Lower leg skin (tissue), 4 donors: ENCODE measurements around the gene ZNF507. TPM values are rescaled to one million over a fixed set of nuclear protein-coding genes. Genes with fewer than 3 reads are reported as not detected.

Experiments used
- DNase-seq, 2 donors: peaks; one replicate each; pipeline ENCODE4 v3.0.0-alpha.2; 2019; ENCODE audit warnings: low spot score in 2 of 2
- H3K4me3 ChIP-seq: fragments of 200-600 bp; sonication (generic); 2 replicates; pipeline ENCODE4 v1.5.1; 2017; ENCODE audit warnings: mild to moderate bottlenecking, low read depth; ENCODE audit not compliant: poor library complexity, severe bottlenecking
- POLR2A ChIP-seq, 2 donors: fragments of 450-650 bp; IDR thresholded peaks; one replicate each; pipeline ENCODE4 v1.6.1; 2016 to 2017; ENCODE audit warnings: antibody characterized with exemption in 2 of 2, mild to moderate bottlenecking in 1 of 2, moderate library complexity in 1 of 2
- WGBS, 2 donors: methylation state at CpG; one replicate each; pipeline ENCODE4 v1.1.5; 2018; 5-methylcytosine and 5-hydroxymethylcytosine counted together
- intact Hi-C: fragments of 100-400 bp; cut with DNase I; formaldehyde crosslinking; loops from one replicate; pipeline ENCODE4 v1.15.0; 2023; ENCODE audit warnings: low total_unique reads
- total RNA-seq, 4 donors: library from RNA; depleted of rRNA; stranded (reverse); fragments of >200 nt; gene quantifications; one replicate each; pipeline ENCODE4 v1.1.0, GENCODE V29; 2016
- TF ChIP-seq, protein P1 (sequence below), 3 donors: fragments of 450-650 bp; IDR thresholded peaks; one replicate each; pipeline ENCODE4 v1.5.1; 2016; ENCODE audit warnings: antibody characterized with exemption in 3 of 3, mild to moderate bottlenecking in 3 of 3, moderate library complexity in 2 of 3

The ZNF507 gene
- total RNA-seq, 4 donors from 2014 or later, result 9.5 to 15.1 (median 13.1) TPM

DNA sequence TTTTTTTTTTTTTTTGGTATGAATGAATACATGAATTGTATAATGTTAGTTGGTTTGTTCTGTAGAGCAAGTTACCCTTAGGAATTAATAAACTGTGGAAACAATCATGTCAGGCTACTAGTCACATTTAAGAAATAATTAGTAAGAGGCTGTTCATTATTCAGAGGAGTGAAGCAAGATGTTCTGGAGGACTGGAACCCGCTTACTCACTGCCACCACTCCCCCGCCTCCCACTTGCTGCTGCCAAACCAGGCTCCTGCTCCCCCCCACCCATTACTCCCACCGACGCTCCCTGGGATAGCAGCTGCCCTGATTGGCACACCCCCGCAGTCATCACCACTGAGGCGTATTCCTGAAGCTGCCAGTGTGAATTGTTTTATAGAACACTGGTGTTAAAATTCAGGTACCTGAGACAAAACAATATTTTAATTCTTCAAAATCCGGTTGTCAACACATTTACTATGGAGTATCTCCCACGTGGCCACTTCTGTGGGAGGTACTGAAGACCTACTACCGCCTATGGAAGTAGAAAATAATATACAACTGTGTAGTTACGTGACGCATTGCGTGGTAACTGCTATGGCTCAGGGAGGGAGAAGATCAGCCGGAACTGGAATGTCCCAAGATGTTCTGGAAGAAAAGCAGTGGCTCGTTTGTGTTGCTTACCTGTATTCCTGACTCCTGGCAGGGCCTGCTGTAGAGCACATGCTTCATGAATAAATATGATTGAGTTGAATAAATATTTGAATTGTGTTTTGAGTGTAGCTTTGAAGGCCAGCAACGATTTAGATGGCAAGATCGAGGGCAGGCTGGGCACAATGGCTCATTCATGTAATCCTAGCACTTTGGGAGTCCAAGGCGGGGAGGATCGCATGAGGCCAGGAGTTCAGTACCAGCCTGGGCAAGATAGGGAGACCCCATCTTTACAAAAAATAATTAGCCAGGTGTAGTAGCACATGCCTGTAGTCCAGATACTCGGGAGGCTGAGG is 61.9 kb downstream of the ZNF507 start:
- peak in 1 of 2 donors; percentile 90 for DNase-seq
- no peak for TF ChIP-seq POLR2A (IDR thresholded peaks at IDR 0.05)
- TF ChIP-seq, protein P1, sequence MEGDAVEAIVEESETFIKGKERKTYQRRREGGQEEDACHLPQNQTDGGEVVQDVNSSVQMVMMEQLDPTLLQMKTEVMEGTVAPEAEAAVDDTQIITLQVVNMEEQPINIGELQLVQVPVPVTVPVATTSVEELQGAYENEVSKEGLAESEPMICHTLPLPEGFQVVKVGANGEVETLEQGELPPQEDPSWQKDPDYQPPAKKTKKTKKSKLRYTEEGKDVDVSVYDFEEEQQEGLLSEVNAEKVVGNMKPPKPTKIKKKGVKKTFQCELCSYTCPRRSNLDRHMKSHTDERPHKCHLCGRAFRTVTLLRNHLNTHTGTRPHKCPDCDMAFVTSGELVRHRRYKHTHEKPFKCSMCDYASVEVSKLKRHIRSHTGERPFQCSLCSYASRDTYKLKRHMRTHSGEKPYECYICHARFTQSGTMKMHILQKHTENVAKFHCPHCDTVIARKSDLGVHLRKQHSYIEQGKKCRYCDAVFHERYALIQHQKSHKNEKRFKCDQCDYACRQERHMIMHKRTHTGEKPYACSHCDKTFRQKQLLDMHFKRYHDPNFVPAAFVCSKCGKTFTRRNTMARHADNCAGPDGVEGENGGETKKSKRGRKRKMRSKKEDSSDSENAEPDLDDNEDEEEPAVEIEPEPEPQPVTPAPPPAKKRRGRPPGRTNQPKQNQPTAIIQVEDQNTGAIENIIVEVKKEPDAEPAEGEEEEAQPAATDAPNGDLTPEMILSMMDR (IDR thresholded peaks at IDR 0.05), result no peak
- 63 to 66% methylated on average over 19 of the region's 19 CpGs for WGBS, 2 donors
- H3K4me3 ChIP-seq, result no peak overlapping the region
- intact Hi-C loops, result no loop called here

DNA sequence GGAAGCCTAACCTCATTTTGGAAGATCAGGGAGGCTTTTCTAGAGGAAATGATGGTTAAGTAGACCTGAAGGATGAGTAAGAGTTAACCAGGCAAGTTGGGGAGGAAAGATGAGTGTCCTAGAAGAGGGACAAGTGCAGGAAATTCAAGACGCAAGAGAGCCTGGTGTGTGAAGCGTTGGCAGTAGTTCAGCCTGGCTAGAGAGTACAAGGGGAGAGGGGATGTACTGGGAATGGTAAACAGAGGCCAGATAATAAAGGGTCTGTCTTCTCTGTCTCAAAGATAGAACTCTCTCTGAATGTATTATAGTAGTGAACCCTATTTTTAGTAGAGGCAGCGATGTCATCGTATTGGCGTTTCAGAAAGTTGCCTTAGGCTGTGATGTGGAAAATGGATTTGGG is 69.8 kb downstream of the ZNF507 start:
- H3K4me3 ChIP-seq, result no peak overlapping the region
- intact Hi-C loops, result no loop called here
- no peak for TF ChIP-seq POLR2A (IDR thresholded peaks at IDR 0.05)
- TF ChIP-seq, protein P1 (IDR thresholded peaks at IDR 0.05), result no peak
- WGBS, 2 donors, result 73 to 81% methylated on average over 5 of the region's 5 CpGs
- no peak for DNase-seq

DNA sequence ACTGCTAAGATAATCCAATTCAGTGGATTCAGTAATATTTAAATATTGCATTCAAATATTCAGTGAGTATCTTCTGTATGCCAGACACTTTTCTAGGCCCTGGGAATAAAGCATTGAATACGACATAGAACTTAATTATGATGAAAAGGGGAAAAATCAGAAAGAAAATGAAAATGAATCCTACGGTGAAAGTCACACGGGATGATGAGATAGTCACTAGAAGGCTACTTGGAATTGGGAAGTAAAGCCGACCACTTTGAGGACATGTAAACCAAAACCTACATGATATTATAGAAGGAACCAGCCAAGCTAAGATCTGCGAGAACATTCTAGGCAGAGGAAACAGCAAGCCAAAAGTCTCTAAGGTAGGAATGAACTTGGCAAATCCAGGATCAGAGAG is 70.3 kb downstream of the ZNF507 start:
- 92 to 96% methylated on average over 5 of the region's 5 CpGs for WGBS, 2 donors
- intact Hi-C loops, result no loop called here
- DNase-seq, result no peak
- TF ChIP-seq POLR2A (IDR thresholded peaks at IDR 0.05), result no peak
- TF ChIP-seq, protein P1 (IDR thresholded peaks at IDR 0.05), result no peak
- no peak overlapping the region for H3K4me3 ChIP-seq

DNA sequence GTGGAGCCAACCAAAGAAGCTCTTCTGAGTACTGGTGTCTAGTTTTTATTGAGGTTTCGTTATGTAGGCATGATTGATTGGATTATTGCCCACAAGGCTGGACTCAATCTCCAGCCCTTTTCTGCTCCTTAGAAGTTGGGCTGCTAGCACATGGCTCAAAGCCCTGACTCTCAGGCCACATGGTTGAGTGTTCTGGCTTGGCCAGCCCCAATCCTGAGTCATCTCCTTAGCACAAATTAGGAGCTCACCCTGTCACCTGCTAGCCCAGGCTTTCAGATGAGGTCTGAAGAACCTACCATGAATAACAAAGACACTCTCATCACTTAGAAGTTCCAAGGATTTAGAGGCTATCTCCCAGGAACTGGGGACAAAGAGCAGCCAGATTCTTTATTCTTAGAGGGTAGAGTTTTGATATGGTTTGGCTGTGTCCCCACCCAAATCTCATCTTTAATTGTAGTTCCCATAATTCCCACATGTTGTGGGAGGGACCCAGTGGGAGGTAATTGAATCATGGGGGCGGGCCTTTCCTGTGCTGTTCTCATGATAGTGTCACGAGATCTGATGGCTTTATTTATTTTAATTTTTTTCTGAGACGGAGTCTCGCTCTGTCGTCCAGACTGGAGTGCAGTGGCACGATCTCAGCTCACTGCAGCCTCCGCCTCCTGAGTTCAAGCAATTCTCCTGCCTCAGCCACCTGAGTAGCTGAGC is 71.5 kb downstream of the ZNF507 start:
- intact Hi-C loops, result no loop called here
- no peak for TF ChIP-seq POLR2A (IDR thresholded peaks at IDR 0.05)
- TF ChIP-seq, protein P1 (IDR thresholded peaks at IDR 0.05), result no peak
- H3K4me3 ChIP-seq, result no peak overlapping the region
- DNase-seq, result no peak
- WGBS, 2 donors, result 93 to 96% methylated on average over 8 of the region's 8 CpGs

DNA sequence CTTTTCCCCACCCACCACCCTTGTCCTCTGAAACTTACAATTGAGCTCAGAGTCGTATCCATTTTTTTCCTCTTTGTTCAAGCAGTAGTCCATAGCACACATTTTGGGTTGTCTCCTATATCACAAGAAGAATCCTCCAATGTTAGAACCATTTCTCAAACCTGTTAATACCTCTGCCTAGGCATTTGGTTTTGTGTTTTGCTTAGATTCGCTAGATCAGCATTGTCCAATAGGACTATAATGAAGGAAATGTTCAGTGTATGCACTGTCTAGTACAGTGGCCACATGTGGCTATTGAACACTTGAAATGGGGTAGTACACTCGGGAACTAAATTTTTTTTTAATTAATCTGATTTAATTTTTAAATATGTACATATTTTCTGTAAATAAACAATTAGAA is 72.7 kb downstream of the ZNF507 start:
- intact Hi-C loops, result no loop called here
- DNase-seq, result no peak
- 88 to 91% methylated on average over 3 of the region's 3 CpGs for WGBS, 2 donors
- TF ChIP-seq POLR2A (IDR thresholded peaks at IDR 0.05), result no peak
- TF ChIP-seq, protein P1 (IDR thresholded peaks at IDR 0.05), result no peak
- H3K4me3 ChIP-seq, result no peak overlapping the region
